ENCODE data around the gene VSIG4. TPM values are rescaled to one million over a fixed set of nuclear protein-coding genes. Genes with fewer than 3 reads are reported as not detected.
A peak's percentile ranks its signal among the peaks of the same experiment; 100 is the strongest.

Gene VSIG4
- total RNA-seq, 3 donors from 2014 or later (not counting 1 experiment from before 2014, with no cell fraction given): 0.32 to 1.3 TPM; not detected in 1

- no peaks in the 10 kb centered on the region for H3K27me3 Mint-ChIP-seq (ENCODE audit: low read depth in 2 of 2)
- no peaks in the 10 kb centered on the region for H3K36me3 ChIP-seq (ENCODE audit: control insufficient read depth, insufficient read depth, low read length)
- ATAC-seq: no peak
- H3K9me3 ChIP-seq (ENCODE audit: control insufficient read depth, insufficient read depth, low read length): no peaks in the 10 kb centered on the region
- no peaks in the 10 kb centered on the region for H3K9me3 Mint-ChIP-seq
- H3K4me1 ChIP-seq (ENCODE audit: control insufficient read depth, insufficient read depth, low read length): peaks cover 11% of the 10 kb centered on the region
- no peaks in the 10 kb centered on the region for H3K36me3 Mint-ChIP-seq
- intact Hi-C loops (cut with micrococcal nuclease): loop anchor here (10.0 kb wide), 1 partner anchor 59 kb away; no protein-coding TSS in a partner anchor
- no peak overlapping the region for H3K4me3 ChIP-seq (ENCODE audit: low read length)
- H3K4me1 Mint-ChIP-seq: peaks cover 7 to 8% of the 10 kb centered on the region in 2 donors
- no peak for DNase-seq
- H3K27me3 ChIP-seq (ENCODE audit: control insufficient read depth, insufficient read depth, low read length): no peaks in the 10 kb centered on the region
- H3K27ac ChIP-seq (ENCODE audit: low read length): no peak overlapping the region
- H3K4me3 Mint-ChIP-seq: no peak overlapping the region
- no peak overlapping the region for H3K27ac Mint-ChIP-seq
- TF ChIP-seq CTCF (IDR thresholded peaks at IDR 0.05): no peak
Observed at GRCh38 chrX:66035667-66036066, 4.2 kb downstream of the VSIG4 start.

GRCh38 chrX:66030505-66031317, 9.2 kb downstream of the VSIG4 start:
- no peak overlapping the region for H3K27ac ChIP-seq (ENCODE audit: low read length)
- no peaks in the 10 kb centered on the region for H3K9me3 ChIP-seq (ENCODE audit: control insufficient read depth, insufficient read depth, low read length)
- Mint-ChIP-seq H3K27me3 (ENCODE audit: low read depth in 2 of 2) (no peaks in the 10 kb centered on the region), H3K27ac (no peak overlapping the region), H3K4me1 (no peaks in the 10 kb centered on the region), H3K36me3 (no peaks in the 10 kb centered on the region), H3K4me3 (no peak overlapping the region), H3K9me3 (no peaks in the 10 kb centered on the region)
- no peaks in the 10 kb centered on the region for H3K27me3 ChIP-seq (ENCODE audit: control insufficient read depth, insufficient read depth, low read length)
- peak in 2 of 3 donors; percentile 78 to 86 for ATAC-seq
- 66% methylated on average over 7 of the region's 7 CpGs for WGBS (ENCODE audit: insufficient coverage)
- peak; percentile 54 for TF ChIP-seq CTCF (IDR thresholded peaks at IDR 0.05)
- H3K4me1 ChIP-seq (ENCODE audit: control insufficient read depth, insufficient read depth, low read length): peaks cover 12% of the 10 kb centered on the region
- peak in 1 of 2 donors; percentile 64 for DNase-seq
- H3K36me3 ChIP-seq (ENCODE audit: control insufficient read depth, insufficient read depth, low read length): no peaks in the 10 kb centered on the region
- intact Hi-C loops (cut with micrococcal nuclease): loop anchor here (10.0 kb wide), 1 partner anchor 64 kb away; no protein-coding TSS in a partner anchor
- H3K4me3 ChIP-seq (ENCODE audit: low read length): no peak overlapping the region

GRCh38 chrX:66028936-66029335, 10.9 kb downstream of the VSIG4 start:
- 94% methylated on average over 2 of the region's 2 CpGs for WGBS (ENCODE audit: insufficient coverage)
- no peaks in the 10 kb centered on the region for H3K27me3 Mint-ChIP-seq (ENCODE audit: low read depth in 2 of 2)
- H3K9me3 Mint-ChIP-seq: no peaks in the 10 kb centered on the region
- H3K27ac Mint-ChIP-seq: no peak overlapping the region
- Histone ChIP-seq H3K36me3 (ENCODE audit: control insufficient read depth, insufficient read depth, low read length) (no peaks in the 10 kb centered on the region), H3K27me3 (ENCODE audit: control insufficient read depth, insufficient read depth, low read length) (no peaks in the 10 kb centered on the region), H3K4me3 (ENCODE audit: low read length) (no peak overlapping the region), H3K9me3 (ENCODE audit: control insufficient read depth, insufficient read depth, low read length) (no peaks in the 10 kb centered on the region), H3K4me1 (ENCODE audit: control insufficient read depth, insufficient read depth, low read length) (peaks cover 12% of the 10 kb centered on the region), H3K27ac (ENCODE audit: low read length) (no peak overlapping the region)
- H3K4me1 Mint-ChIP-seq: peaks cover 0 to 6% of the 10 kb centered on the region in 2 donors
- H3K4me3 Mint-ChIP-seq: no peak overlapping the region
- no peak for ATAC-seq
- TF ChIP-seq CTCF (IDR thresholded peaks at IDR 0.05): no peak
- no peaks in the 10 kb centered on the region for H3K36me3 Mint-ChIP-seq
- DNase-seq: peak in 1 of 2 donors; percentile 24
- intact Hi-C loops (cut with micrococcal nuclease): no loop called here

All from natural killer cell (primary cell).